GM12878 (cell line): ENCODE measurements around the gene CTNNA2. TPM values are rescaled to one million over a fixed set of nuclear protein-coding genes. Genes with fewer than 3 reads are reported as not detected.

Experiments
- ATAC-seq: fragments of 200-7000 bp; cut with Tn5 transposase; 3 replicates; pipeline ENCODE4 v1.9.1; 2020; ENCODE audit warnings: mild to moderate bottlenecking, moderate library complexity
- BruUV-seq: library from RNA; stranded (reverse); fragments of 400-500 nt; replicated peaks from 2 replicates; lab custom pipeline; 2021; lab: Mats Ljungman, UMichigan
- CTCF ChIA-PET: fragments of 300-600 bp; sonication (Branson Sonifier 250); formaldehyde crosslinking; extraction: SDS; loops from one replicate; lab custom pipeline; 2021; ENCODE audit warnings: inconsistent platforms; lab: Yijun Ruan, JAX
- POLR2A ChIA-PET: fragments of 350-600 bp; formaldehyde crosslinking; extraction: SDS; loops from one replicate; lab custom pipeline; 2021; ENCODE audit warnings: inconsistent platforms; lab: Charles Lee
- RAD21 ChIA-PET: fragments of 300-600 bp; sonication (Branson Sonifier 250); formaldehyde crosslinking; loops from one replicate; lab custom pipeline; 2023; ENCODE audit warnings: antibody characterized with exemption; ENCODE audit not compliant: unreplicated experiment; lab: Charles Lee
- SMC1A ChIA-PET: fragments of 300-600 bp; sonication (Branson Sonifier 250); formaldehyde crosslinking; loops from one replicate; lab custom pipeline; 2023; ENCODE audit not compliant: unreplicated experiment, uncharacterized antibody; lab: Charles Lee
- DNase-seq: peaks from one replicate; pipeline ENCODE4 v3.0.0-alpha.2; 2011; ENCODE audit warnings: low read depth, low spot score
- FAIRE-seq: peaks from 3 replicates; lab custom pipeline; 2011; peaks lifted over from hg19 to GRCh38; lab: Jason Lieb, UNC
- H2AFZ ChIP-seq: 2 replicates; pipeline ENCODE4 v1.6.0; 2011; ENCODE audit warnings: low read depth, low read length, control low read depth; ENCODE audit not compliant: control insufficient read depth
- H3K27ac ChIP-seq: 2 replicates; pipeline ENCODE4 v1.5.1; 2011; ENCODE audit warnings: control low read depth; ENCODE audit not compliant: control insufficient read depth, insufficient read depth
- H3K27me3 ChIP-seq, 2 experiments: replicated peaks in 1 of 2; 2 replicates each; pipeline versions ENCODE4 v1.6.0 to v1.6.1; 2011; ENCODE audit warnings: low read length in 1 of 2; ENCODE audit not compliant: control insufficient read depth in 2 of 2, insufficient read depth in 2 of 2
- H3K36me3 ChIP-seq, 2 experiments: 2 replicates each; pipeline ENCODE4 v1.5.1; 2011; ENCODE audit warnings: low read length in 1 of 2; ENCODE audit not compliant: control insufficient read depth in 2 of 2, insufficient read depth in 2 of 2
- H3K4me1 ChIP-seq: 2 replicates; pipeline ENCODE4 v1.6.1; 2011; ENCODE audit warnings: mild to moderate bottlenecking, low read length, moderate library complexity, mixed read lengths; ENCODE audit not compliant: control insufficient read depth, insufficient read depth
- H3K4me2 ChIP-seq: 2 replicates; pipeline ENCODE4 v1.6.0; 2011; ENCODE audit warnings: control low read depth; ENCODE audit not compliant: control insufficient read depth, insufficient read depth
- H3K4me3 ChIP-seq: fragments of 200-600 bp; sonication (generic); 2 replicates; pipeline ENCODE4 v1.5.1; 2016
- H3K79me2 ChIP-seq: 2 replicates; pipeline ENCODE4 v1.6.0; 2011; ENCODE audit warnings: low read length; ENCODE audit not compliant: control insufficient read depth, insufficient read depth
- H3K9ac ChIP-seq: 2 replicates; pipeline ENCODE4 v1.8.0; 2011; ENCODE audit warnings: low read length, control low read depth, mixed read lengths; ENCODE audit not compliant: control insufficient read depth, insufficient read depth
- H3K9me3 ChIP-seq: replicated peaks from 3 replicates; pipeline ENCODE4 v1.5.1; 2011; ENCODE audit warnings: mild to moderate bottlenecking, low read length; ENCODE audit not compliant: control insufficient read depth, insufficient read depth
- H4K20me1 ChIP-seq: 2 replicates; pipeline ENCODE4 v1.6.0; 2011; ENCODE audit not compliant: control insufficient read depth, insufficient read depth
- ASH2L ChIP-seq: fragments of 300-600, 200-600 bp; sonication (generic); IDR thresholded peaks from 2 replicates; pipeline ENCODE4 v1.6.1; 2017; ENCODE audit warnings: low read depth, mild to moderate bottlenecking, borderline replicate concordance
- IKZF2 ChIP-seq, 2 experiments: fragments of 450-650 bp; IDR thresholded peaks; 2 replicates each; pipeline ENCODE4 v1.6.1; 2017; ENCODE audit warnings: mild to moderate bottlenecking in 2 of 2, moderate library complexity in 2 of 2
- MEF2A ChIP-seq: IDR thresholded peaks from 2 replicates; pipeline ENCODE4 v1.6.1; 2011; ENCODE audit warnings: low read depth, mild to moderate bottlenecking, low read length, moderate library complexity; ENCODE audit not compliant: insufficient read depth
- NR2F1 ChIP-seq: fragments of 450-650 bp; conservative IDR thresholded peaks from 2 replicates; pipeline ENCODE4 v1.6.1; 2017; ENCODE audit warnings: mild to moderate bottlenecking
- RCOR1 ChIP-seq: conservative IDR thresholded peaks from 2 replicates; pipeline ENCODE4 v1.6.1; 2012; ENCODE audit warnings: low read depth, low read length, improper control_type of control experiment
- RUNX3 ChIP-seq: IDR thresholded peaks from 2 replicates; pipeline ENCODE4 v1.6.1; 2012; ENCODE audit warnings: low read length, inconsistent platforms
- SMAD1 ChIP-seq: fragments of 450-650 bp; IDR thresholded peaks from 2 replicates; pipeline ENCODE4 v1.6.1; 2018; ENCODE audit warnings: mild to moderate bottlenecking, low read depth; ENCODE audit not compliant: partially characterized antibody
- SMARCA5 ChIP-seq: fragments of 450-650 bp; IDR thresholded peaks from 2 replicates; pipeline ENCODE4 v1.6.1; 2017; ENCODE audit warnings: mild to moderate bottlenecking
- SREBF2 ChIP-seq: IDR thresholded peaks from 2 replicates; pipeline ENCODE4 v1.6.1; 2012; ENCODE audit warnings: mild to moderate bottlenecking, low read length
- STAT1 ChIP-seq: fragments of 450-650 bp; conservative IDR thresholded peaks from 2 replicates; pipeline ENCODE4 v1.6.1; 2014; ENCODE audit warnings: antibody characterized with exemption, mild to moderate bottlenecking
- SUPT20H ChIP-seq: IDR thresholded peaks from 2 replicates; pipeline ENCODE4 v1.6.1; 2011; ENCODE audit warnings: low read depth, mild to moderate bottlenecking, low read length, moderate library complexity, borderline replicate concordance; ENCODE audit not compliant: control insufficient read depth
- TARDBP ChIP-seq: IDR thresholded peaks from 2 replicates; pipeline ENCODE4 v1.6.1; 2016; ENCODE audit warnings: borderline replicate concordance
- ZNF687 ChIP-seq: fragments of 450-650 bp; IDR thresholded peaks from 2 replicates; pipeline ENCODE4 v1.6.1; 2017; ENCODE audit warnings: mild to moderate bottlenecking, moderate library complexity
- WGBS: methylation state at CpG from one replicate; pipeline ENCODE4 v1.1.6; 2016; ENCODE audit warnings: low lambda C conversion rate; ENCODE audit not compliant: insufficient replicate concordance, insufficient coverage; ENCODE audit errors: missing lambda C conversion rate; 5-methylcytosine and 5-hydroxymethylcytosine counted together
- in situ Hi-C: fragments of 300-500 bp; cut with MboI; formaldehyde crosslinking; loops from 9 replicates; pipeline ENCODE4 v1.14.3; 2018; ENCODE audit warnings: mixed read lengths
- intact Hi-C: fragments of 100-400 bp; cut with micrococcal nuclease; formaldehyde crosslinking; loops from one replicate; pipeline ENCODE4 v1.14.2; 2022; ENCODE audit not compliant: unreplicated experiment
- polyA plus RNA-seq, 11 experiments: library from polyadenylated mRNA; depleted of rRNA in 4 of 11; unstranded in 6 of 11; stranded (reverse) in 5 of 11; fragments of >200 nt; fragmentation: Nextera tagmentation in 4 of 11; fragmentation: Illumina TruSeq in 1 of 11; extraction: Ambion mirVana in 4 of 11; extraction: Trizol in 1 of 11; gene quantifications; 1 replicate in 1 of 11; 2 replicates in 10 of 11; pipeline versions ENCODE4 v1.2.1 to v1.2.3, GENCODE V29; 2011 to 2016; ENCODE audit warnings: inconsistent platforms in 2 of 11, missing spikeins in 2 of 11, low read depth in 1 of 11
- total RNA-seq, 4 experiments: library from RNA; depleted of rRNA in 3 of 4; stranded (reverse); fragments of >200 nt in 3 of 4; fragmentation: Illumina TruSeq in 1 of 4; extraction: Trizol in 1 of 4; gene quantifications; 2 replicates each; pipeline versions ENCODE4 v1.2.1 to v1.2.3, GENCODE V29; 2013 to 2021
- TF ChIP-seq, protein P1 (sequence below): fragments of 450-650 bp; IDR thresholded peaks from 2 replicates; pipeline ENCODE4 v1.6.1; 2018; ENCODE audit warnings: mild to moderate bottlenecking, low read depth, moderate library complexity; ENCODE audit not compliant: partially characterized antibody
- TF ChIP-seq, protein P2 (sequence below), 3 experiments: IDR thresholded peaks in 2 of 3; conservative IDR thresholded peaks in 1 of 3; 2 replicates each; pipeline ENCODE4 v1.5.1; 2011; ENCODE audit warnings: low read depth in 3 of 3, low read length in 3 of 3, mild to moderate bottlenecking in 3 of 3, control low read depth in 2 of 3, moderate library complexity in 2 of 3, inconsistent platforms in 1 of 3, mixed read lengths in 1 of 3; ENCODE audit not compliant: control insufficient read depth in 2 of 3, insufficient read depth in 1 of 3; ENCODE audit errors: extremely low read depth in 1 of 3

The CTNNA2 gene
- total and polyA plus RNA-seq, 10 of the 15 experiments (the other 5 are each of a cell fraction or from before 2014, with no cell fraction given): 2.4 to 36.2 (median 6.6) TPM

DNA sequence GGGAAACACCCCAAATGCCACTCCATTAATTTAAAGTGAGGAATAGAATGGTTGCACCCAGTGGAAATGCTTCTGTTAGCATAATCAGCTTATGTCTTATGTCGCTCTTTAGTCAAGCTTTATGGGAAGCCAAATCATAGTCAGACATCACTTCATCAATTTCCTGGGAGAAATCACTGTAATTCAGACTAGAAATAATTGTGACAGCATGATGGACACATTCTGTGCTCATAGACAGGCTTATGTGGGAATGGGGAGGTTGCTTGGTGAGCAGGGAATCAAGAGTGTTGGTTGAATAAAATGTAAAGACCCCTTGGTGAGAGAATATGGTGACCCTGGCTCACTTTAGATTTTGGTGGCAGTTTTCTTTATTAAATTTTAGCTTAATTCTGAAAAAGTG lies 174.0 kb downstream of the CTNNA2 start:
- H3K4me1 ChIP-seq: no peaks in the 10 kb centered on the region
- ChIA-PET POLR2A (no interaction called here), SMC1A (no interaction called here), CTCF (no interaction called here), RAD21 (no interaction called here)
- no peaks in the 10 kb centered on the region for H4K20me1 ChIP-seq
- ATAC-seq: no peak
- H3K9me3 ChIP-seq: no peaks in the 10 kb centered on the region
- no peak for TF ChIP-seq SMAD1
- no peak for TF ChIP-seq RCOR1
- TF ChIP-seq SUPT20H: no peak
- no peak for TF ChIP-seq ASH2L
- TF ChIP-seq ZNF687: no peak
- TF ChIP-seq, protein P1, sequence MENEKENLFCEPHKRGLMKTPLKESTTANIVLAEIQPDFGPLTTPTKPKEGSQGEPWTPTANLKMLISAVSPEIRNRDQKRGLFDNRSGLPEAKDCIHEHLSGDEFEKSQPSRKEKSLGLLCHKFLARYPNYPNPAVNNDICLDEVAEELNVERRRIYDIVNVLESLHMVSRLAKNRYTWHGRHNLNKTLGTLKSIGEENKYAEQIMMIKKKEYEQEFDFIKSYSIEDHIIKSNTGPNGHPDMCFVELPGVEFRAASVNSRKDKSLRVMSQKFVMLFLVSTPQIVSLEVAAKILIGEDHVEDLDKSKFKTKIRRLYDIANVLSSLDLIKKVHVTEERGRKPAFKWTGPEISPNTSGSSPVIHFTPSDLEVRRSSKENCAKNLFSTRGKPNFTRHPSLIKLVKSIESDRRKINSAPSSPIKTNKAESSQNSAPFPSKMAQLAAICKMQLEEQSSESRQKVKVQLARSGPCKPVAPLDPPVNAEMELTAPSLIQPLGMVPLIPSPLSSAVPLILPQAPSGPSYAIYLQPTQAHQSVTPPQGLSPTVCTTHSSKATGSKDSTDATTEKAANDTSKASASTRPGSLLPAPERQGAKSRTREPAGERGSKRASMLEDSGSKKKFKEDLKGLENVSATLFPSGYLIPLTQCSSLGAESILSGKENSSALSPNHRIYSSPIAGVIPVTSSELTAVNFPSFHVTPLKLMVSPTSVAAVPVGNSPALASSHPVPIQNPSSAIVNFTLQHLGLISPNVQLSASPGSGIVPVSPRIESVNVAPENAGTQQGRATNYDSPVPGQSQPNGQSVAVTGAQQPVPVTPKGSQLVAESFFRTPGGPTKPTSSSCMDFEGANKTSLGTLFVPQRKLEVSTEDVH: no peak
- no peak for TF ChIP-seq MEF2A
- TF ChIP-seq SMARCA5: no peak
- no peak for TF ChIP-seq STAT1
- no peak for TF ChIP-seq IKZF2 (IDR thresholded peaks at IDR 0.05)
- TF ChIP-seq SREBF2: no peak
- no peak for TF ChIP-seq RUNX3
- TF ChIP-seq, protein P2, sequence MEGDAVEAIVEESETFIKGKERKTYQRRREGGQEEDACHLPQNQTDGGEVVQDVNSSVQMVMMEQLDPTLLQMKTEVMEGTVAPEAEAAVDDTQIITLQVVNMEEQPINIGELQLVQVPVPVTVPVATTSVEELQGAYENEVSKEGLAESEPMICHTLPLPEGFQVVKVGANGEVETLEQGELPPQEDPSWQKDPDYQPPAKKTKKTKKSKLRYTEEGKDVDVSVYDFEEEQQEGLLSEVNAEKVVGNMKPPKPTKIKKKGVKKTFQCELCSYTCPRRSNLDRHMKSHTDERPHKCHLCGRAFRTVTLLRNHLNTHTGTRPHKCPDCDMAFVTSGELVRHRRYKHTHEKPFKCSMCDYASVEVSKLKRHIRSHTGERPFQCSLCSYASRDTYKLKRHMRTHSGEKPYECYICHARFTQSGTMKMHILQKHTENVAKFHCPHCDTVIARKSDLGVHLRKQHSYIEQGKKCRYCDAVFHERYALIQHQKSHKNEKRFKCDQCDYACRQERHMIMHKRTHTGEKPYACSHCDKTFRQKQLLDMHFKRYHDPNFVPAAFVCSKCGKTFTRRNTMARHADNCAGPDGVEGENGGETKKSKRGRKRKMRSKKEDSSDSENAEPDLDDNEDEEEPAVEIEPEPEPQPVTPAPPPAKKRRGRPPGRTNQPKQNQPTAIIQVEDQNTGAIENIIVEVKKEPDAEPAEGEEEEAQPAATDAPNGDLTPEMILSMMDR (IDR thresholded peaks at IDR 0.05 in 2 of 3, conservative IDR thresholded peaks at IDR 0.05 in 1 of 3; ENCODE audit: control insufficient read depth in 2 of 3, extremely low read depth in 1 of 3, insufficient read depth in 1 of 3, low read depth in 3 of 3, low read length in 3 of 3): no peak
- no peak for TF ChIP-seq NR2F1
- no peak for TF ChIP-seq TARDBP
- DNase-seq: no peak
- no peaks in the 10 kb centered on the region for H3K79me2 ChIP-seq
- H3K9ac ChIP-seq: no peak overlapping the region
- no peak for FAIRE-seq
- no peak overlapping the region for H3K4me3 ChIP-seq
- no peak overlapping the region for H2AFZ ChIP-seq
- WGBS: 0% methylated on average over 1 of the region's 1 CpG
- H3K36me3 ChIP-seq: no peaks in the 10 kb centered on the region
- in situ Hi-C loops (no loop called here), intact Hi-C loops (no loop called here)
- H3K27ac ChIP-seq: no peak overlapping the region
- H3K4me2 ChIP-seq: no peak overlapping the region
- H3K27me3 ChIP-seq: no peaks in the 10 kb centered on the region; a peak in 1 of 4 replicates
- BruUV-seq: no TSS peak
